ENCODE data around the gene MCTP1. TPM values are rescaled to one million over a fixed set of nuclear protein-coding genes. Genes with fewer than 3 reads are reported as not detected.

MCTP1 gene
- total RNA-seq, 1 experiment from 2014 or later, result 4.2 TPM

DNA sequence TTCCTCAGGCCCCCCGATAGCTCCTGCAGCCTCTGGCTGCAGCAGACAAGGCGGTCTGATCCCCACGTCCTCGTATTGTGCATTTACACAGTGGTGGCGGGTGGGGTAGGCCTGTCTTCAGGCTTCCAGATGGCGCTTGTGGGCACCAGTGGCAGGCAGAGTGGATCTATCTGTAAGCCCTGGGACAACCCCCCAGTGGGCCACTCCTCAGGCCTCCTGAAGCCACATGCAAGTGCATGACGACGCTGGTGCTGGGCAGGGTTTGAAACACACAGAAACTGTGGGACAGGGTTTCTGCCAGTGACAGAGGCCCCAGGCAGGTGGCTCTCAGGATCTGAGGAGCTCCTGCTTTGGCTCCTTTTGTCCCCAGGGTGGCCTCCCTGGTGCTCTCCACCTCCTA is 624.4 kb downstream of the MCTP1 start:
- no peak for DNase-seq (ENCODE audit: low spot score)

DNA sequence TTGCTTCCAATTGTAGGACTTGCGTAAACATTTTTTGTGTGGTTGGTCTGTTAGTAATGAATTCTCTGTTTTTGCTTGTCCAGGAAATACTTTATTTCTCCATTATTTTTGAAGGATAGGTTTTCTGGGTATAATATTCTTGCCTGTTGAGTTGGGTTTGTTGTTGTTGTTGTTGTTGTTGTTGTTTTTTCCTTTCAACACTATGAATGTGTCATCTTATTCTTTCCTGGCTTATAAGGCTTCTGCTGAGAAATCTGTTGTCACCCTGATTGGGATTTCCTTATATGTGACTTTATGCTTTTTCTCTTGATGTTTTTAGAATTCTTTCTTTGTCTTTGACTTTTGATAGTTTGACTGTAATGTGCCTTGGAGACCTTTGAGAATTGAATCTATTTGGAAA is 626.6 kb downstream of the MCTP1 start:
- DNase-seq (ENCODE audit: low spot score), result no peak

Small RNA genes within 50 kb of the gene (small RNA-seq; reads per million reads assigned to genes)
- gene RF02271, result not detected

Other genes starting within 250 kb of the MCTP1 start
- not detected in 2 replicates for gene FAM81B, start 106.3 kb upstream of the MCTP1 start, total RNA-seq (2014; rRNA removed; shearing (Covaris generic))

Data from HT-29 (cell line).